GM12801 (cell line): ENCODE data around the gene KCNIP3.

Source experiments
- CTCF ChIP-seq: IDR thresholded peaks from one replicate; pipeline ENCODE4 v1.5.1; 2011; ENCODE audit warnings: control low read depth; ENCODE audit not compliant: insufficient read length; ENCODE audit errors: extremely low read depth

KCNIP3 gene

GRCh38 chr2:95372216-95372829, 75.2 kb downstream of the KCNIP3 start:
- TF ChIP-seq CTCF, result no peak

- no peak for TF ChIP-seq CTCF
Observed at GRCh38 chr2:95372845-95373244, 75.7 kb downstream of the KCNIP3 start.

- TF ChIP-seq CTCF, result no peak
Observed at GRCh38 chr2:95374029-95374428, 76.9 kb downstream of the KCNIP3 start.

- no peak for TF ChIP-seq CTCF
Observed at GRCh38 chr2:95374451-95374920, 77.3 kb downstream of the KCNIP3 start.

- no peak for TF ChIP-seq CTCF
Observed at GRCh38 chr2:95374921-95375471, 77.8 kb downstream of the KCNIP3 start.

- TF ChIP-seq CTCF, result no peak
Observed at GRCh38 chr2:95375532-95376150, 78.5 kb downstream of the KCNIP3 start.

- TF ChIP-seq CTCF, result no peak
Observed at GRCh38 chr2:95376311-95377215, 79.4 kb downstream of the KCNIP3 start.
